ENCODE results near the gene TMEM201.

The TMEM201 gene

DNA sequence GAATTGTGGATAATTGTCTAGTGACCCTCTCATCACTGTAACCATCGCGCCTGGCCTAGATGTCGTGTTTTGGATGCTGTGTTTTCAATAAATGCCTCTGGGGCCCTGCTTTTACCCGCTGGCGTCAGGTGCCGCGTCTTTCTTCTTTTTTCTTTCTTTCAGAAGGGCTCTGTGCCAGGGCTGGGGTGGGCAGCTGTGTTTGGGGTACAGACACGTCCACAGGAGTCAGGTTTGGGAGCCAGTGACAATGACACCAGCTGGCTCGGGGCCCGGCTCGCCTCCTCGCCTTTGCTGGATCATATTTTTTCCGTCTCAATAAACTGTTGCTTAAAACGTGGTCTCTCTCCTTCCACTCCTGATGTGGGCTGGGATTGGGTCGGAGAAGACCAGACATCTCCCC lies 16.1 kb downstream of the TMEM201 start:
- no peaks in the 10 kb centered on the region for H3K9me3 ChIP-seq (ENCODE audit: insufficient read depth, low read depth, low read length)
- peaks cover 59% of the 10 kb centered on the region for H3K36me3 ChIP-seq (ENCODE audit: insufficient read depth, low read depth, low read length)
- no peaks in the 10 kb centered on the region for H3K27me3 ChIP-seq (ENCODE audit: insufficient read depth, low read length)
- no peak overlapping the region for H3K27ac ChIP-seq (ENCODE audit: low read length)
- no peak overlapping the region for H3K9ac ChIP-seq (ENCODE audit: low read depth, low read length)
- no peaks in the 10 kb centered on the region for H3K4me1 ChIP-seq (ENCODE audit: insufficient read depth, low read length)
- no peak overlapping the region for H3K4me3 ChIP-seq (ENCODE audit: low read length)

DNA sequence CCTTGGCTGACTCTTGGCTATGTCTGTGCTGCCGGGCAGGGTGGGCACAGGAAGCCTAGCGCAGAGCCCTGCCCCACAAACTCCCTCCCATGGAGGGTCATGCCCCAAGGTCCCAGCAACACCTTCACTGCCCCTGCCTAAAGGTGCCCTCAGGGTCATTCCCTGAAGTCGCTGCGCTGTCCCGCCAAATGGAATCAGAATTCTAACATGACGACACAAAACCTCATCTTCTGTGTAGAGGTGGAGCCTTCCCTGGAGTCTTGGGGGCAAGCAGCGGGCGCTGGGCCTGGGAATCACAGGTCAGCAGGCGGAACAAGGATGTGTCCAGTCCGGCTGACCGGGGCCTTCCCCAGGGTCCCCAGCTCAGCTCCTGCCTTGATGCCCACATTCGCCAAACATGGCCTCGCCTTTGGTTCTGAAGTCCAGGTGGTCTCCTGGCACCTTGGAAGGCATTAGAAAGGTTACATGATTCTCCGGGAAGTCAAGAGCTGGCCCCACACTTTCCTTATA lies 17.3 kb downstream of the TMEM201 start:
- H3K9ac ChIP-seq (ENCODE audit: low read depth, low read length): no peak overlapping the region
- no peak overlapping the region for H3K4me3 ChIP-seq (ENCODE audit: low read length)
- no peaks in the 10 kb centered on the region for H3K9me3 ChIP-seq (ENCODE audit: insufficient read depth, low read depth, low read length)
- no peak overlapping the region for H3K27ac ChIP-seq (ENCODE audit: low read length)
- peaks cover 56% of the 10 kb centered on the region for H3K36me3 ChIP-seq (ENCODE audit: insufficient read depth, low read depth, low read length)
- H3K27me3 ChIP-seq (ENCODE audit: insufficient read depth, low read length): no peaks in the 10 kb centered on the region
- no peaks in the 10 kb centered on the region for H3K4me1 ChIP-seq (ENCODE audit: insufficient read depth, low read length)

DNA sequence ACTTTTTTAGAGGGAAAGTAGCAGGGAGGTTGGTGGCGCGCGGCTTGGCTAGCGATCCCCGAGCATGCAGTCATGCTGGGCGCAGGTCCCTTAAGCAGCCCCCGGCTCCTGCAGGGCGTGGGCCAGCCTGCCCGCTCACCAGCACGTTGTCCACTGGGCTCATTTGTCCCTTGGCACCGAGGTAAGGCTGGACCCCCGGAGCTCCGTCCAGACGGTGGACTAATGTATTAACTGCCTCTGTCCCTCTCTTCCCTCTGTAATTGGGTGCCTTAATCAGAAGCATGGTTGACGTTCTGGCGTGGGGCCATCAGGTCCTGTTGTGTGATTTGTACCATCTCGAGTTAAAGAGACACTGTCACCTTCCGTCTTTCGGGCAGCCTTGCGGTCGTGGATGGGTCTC lies 17.7 kb downstream of the TMEM201 start:
- Histone ChIP-seq H3K9ac (ENCODE audit: low read depth, low read length) (no peak overlapping the region; the same call in 1 of the 2 replicates), H3K9me3 (ENCODE audit: insufficient read depth, low read depth, low read length) (no peaks in the 10 kb centered on the region), H3K27me3 (ENCODE audit: insufficient read depth, low read length) (no peaks in the 10 kb centered on the region), H3K4me1 (ENCODE audit: insufficient read depth, low read length) (no peaks in the 10 kb centered on the region), H3K36me3 (ENCODE audit: insufficient read depth, low read depth, low read length) (peaks cover 51% of the 10 kb centered on the region), H3K4me3 (ENCODE audit: low read length) (no peak overlapping the region), H3K27ac (ENCODE audit: low read length) (no peak overlapping the region)

DNA sequence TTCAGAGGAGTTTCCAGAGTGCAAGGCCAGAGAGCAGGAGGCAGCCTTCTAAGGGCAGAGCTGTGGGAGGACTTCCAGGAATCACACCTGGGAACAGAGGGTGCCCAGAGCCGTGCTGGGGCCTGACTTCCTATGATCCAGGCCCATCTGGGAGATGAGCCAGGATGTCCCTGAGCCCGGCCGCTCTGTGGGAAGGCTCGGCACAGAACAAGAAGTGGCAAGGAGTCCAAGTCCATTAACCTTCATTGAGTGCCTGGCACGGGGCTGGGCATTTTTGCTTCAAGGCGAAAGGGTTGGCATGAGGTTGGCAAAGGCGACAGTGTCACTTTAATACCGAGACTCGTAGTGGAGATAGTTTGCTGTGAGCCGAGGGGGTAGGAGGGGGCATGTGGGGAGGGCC lies 18.2 kb downstream of the TMEM201 start:
- Histone ChIP-seq H3K4me1 (ENCODE audit: insufficient read depth, low read length) (no peaks in the 10 kb centered on the region), H3K4me3 (ENCODE audit: low read length) (no peak overlapping the region), H3K27ac (ENCODE audit: low read length) (no peak overlapping the region), H3K27me3 (ENCODE audit: insufficient read depth, low read length) (no peaks in the 10 kb centered on the region), H3K36me3 (ENCODE audit: insufficient read depth, low read depth, low read length) (peaks cover 46% of the 10 kb centered on the region), H3K9me3 (ENCODE audit: insufficient read depth, low read depth, low read length) (no peaks in the 10 kb centered on the region), H3K9ac (ENCODE audit: low read depth, low read length) (no peak overlapping the region)

DNA sequence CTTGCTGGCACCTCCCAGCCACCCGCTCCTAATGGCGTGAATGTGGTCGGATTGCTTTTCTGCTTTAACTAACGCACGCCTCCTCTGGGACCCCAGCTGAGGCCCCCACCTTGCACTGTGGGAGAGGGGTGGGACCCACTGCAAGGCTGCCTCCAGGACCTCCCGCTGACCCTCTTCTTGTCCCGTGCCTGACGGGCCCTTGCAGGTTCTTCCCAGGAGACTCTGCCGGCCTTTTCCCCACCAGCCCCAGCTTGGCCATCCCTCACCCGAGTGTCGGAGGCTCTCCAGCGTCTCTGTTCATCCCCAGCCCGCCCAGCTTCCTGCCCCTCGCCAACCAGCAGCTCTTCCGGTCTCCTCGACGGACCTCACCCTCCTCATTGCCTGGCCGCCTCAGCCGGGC lies 18.6 kb downstream of the TMEM201 start:
- Histone ChIP-seq H3K27ac (ENCODE audit: low read length) (no peak overlapping the region), H3K9ac (ENCODE audit: low read depth, low read length) (no peak overlapping the region), H3K4me1 (ENCODE audit: insufficient read depth, low read length) (no peaks in the 10 kb centered on the region), H3K4me3 (ENCODE audit: low read length) (no peak overlapping the region), H3K27me3 (ENCODE audit: insufficient read depth, low read length) (no peaks in the 10 kb centered on the region), H3K36me3 (ENCODE audit: insufficient read depth, low read depth, low read length) (peaks cover 46% of the 10 kb centered on the region), H3K9me3 (ENCODE audit: insufficient read depth, low read depth, low read length) (no peaks in the 10 kb centered on the region)

DNA sequence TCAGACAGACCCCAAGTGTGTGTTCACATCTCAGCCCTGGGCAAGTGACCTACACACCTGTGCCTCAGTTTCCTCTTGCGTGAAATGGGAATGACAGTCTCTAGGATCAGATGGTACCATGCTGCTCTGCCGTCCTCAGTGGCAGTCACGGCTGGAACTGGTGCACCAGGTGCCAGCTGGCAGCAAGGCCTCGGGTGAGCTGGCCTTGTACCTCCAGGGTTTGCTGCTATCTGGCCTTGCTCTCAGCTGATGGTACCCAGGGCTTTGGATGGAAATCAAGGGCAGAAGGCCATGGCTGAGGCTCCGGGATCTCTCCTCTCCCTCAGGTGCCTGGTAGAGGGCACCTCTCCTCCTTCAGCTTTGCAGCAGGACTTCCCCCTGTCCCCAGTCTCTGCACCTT lies 21.3 kb downstream of the TMEM201 start:
- Histone ChIP-seq H3K27me3 (ENCODE audit: insufficient read depth, low read length) (no peaks in the 10 kb centered on the region), H3K9ac (ENCODE audit: low read depth, low read length) (no peak overlapping the region), H3K27ac (ENCODE audit: low read length) (no peak overlapping the region), H3K9me3 (ENCODE audit: insufficient read depth, low read depth, low read length) (no peaks in the 10 kb centered on the region), H3K36me3 (ENCODE audit: insufficient read depth, low read depth, low read length) (peaks cover 44% of the 10 kb centered on the region), H3K4me3 (ENCODE audit: low read length) (no peak overlapping the region), H3K4me1 (ENCODE audit: insufficient read depth, low read length) (no peaks in the 10 kb centered on the region)

DNA sequence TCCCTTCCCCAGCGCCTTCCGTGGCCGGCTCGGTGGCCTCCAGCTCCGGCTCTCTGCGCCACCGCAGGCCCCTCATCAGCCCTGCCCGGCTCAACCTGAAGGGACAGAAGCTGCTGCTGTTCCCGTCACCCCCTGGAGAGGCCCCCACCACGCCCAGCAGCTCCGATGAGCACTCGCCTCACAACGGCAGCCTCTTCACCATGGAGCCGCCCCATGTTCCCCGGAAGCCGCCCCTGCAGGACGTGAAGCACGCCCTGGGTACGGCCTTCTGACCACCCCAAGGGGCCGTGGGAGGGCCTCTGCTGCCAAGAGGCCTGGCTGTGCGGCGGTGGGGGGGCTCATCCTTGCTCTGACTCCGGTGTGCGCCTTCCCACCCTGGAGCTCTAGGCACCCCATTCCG lies 21.8 kb downstream of the TMEM201 start:
- no peaks in the 10 kb centered on the region for H3K27me3 ChIP-seq (ENCODE audit: insufficient read depth, low read length)
- no peak overlapping the region for H3K9ac ChIP-seq (ENCODE audit: low read depth, low read length)
- peaks cover 44% of the 10 kb centered on the region for H3K36me3 ChIP-seq (ENCODE audit: insufficient read depth, low read depth, low read length)
- H3K4me3 ChIP-seq (ENCODE audit: low read length): no peak overlapping the region
- no peak overlapping the region for H3K27ac ChIP-seq (ENCODE audit: low read length)
- no peaks in the 10 kb centered on the region for H3K4me1 ChIP-seq (ENCODE audit: insufficient read depth, low read length)
- H3K9me3 ChIP-seq (ENCODE audit: insufficient read depth, low read depth, low read length): no peaks in the 10 kb centered on the region

DNA sequence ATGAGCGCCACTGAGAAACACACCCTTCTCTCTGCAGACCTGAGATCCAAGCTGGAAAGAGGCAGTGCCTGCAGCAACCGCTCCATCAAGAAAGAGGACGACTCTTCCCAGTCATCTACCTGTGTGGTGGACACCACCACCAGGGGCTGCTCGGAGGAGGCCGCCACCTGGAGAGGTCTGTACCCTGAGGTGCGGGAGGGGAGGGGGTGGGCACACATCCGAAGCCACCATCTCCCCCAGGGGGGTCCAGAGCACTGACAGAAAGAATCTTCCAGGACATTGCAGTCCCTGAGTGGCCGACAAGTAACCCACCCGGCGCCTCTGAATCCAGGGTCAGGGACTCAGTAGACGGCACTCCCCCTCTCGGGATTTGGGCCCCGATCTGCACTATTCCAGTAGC lies 23.0 kb downstream of the TMEM201 start:
- no peaks in the 10 kb centered on the region for H3K4me1 ChIP-seq (ENCODE audit: insufficient read depth, low read length)
- H3K36me3 ChIP-seq (ENCODE audit: insufficient read depth, low read depth, low read length): peaks cover 44% of the 10 kb centered on the region
- H3K4me3 ChIP-seq (ENCODE audit: low read length): no peak overlapping the region
- no peak overlapping the region for H3K27ac ChIP-seq (ENCODE audit: low read length)
- H3K27me3 ChIP-seq (ENCODE audit: insufficient read depth, low read length): no peaks in the 10 kb centered on the region
- H3K9me3 ChIP-seq (ENCODE audit: insufficient read depth, low read depth, low read length): no peaks in the 10 kb centered on the region
- H3K9ac ChIP-seq (ENCODE audit: low read depth, low read length): no peak overlapping the region

DNA sequence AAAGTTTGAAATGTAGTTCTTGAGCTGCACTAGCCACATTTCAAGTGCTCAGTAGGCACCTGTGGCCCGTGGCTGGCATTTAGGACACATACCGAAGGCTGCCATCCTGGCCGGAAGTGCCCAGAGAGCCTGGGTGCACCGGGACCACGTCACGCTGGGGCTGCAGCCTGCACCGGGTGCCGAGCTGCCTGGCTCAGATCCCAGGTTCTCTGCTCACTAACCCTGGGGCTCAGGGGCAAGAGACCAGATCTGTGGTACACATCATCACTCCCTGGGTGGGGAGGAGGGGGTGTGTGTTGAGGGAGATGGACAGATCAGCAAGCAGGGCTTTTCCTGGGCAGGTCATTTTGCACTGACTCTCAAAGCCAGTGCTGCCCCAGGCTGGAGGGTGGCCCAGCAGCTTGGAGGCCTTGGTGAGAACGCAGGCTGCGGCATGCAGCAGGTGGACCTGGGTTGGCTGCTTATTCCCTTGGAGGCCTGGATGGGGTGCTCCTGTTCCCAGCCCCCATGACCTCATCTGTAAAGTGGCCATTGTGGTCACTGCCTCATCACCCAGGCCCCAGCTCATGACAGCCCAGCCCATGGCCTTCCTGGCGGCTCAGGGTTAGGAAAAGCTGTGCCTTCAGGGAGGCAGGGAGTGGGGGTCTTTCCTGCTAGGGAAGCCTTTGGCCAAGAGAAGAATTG lies 23.6 kb downstream of the TMEM201 start:
- no peaks in the 10 kb centered on the region for H3K9me3 ChIP-seq (ENCODE audit: insufficient read depth, low read depth, low read length)
- H3K36me3 ChIP-seq (ENCODE audit: insufficient read depth, low read depth, low read length): peaks cover 44% of the 10 kb centered on the region

DNA sequence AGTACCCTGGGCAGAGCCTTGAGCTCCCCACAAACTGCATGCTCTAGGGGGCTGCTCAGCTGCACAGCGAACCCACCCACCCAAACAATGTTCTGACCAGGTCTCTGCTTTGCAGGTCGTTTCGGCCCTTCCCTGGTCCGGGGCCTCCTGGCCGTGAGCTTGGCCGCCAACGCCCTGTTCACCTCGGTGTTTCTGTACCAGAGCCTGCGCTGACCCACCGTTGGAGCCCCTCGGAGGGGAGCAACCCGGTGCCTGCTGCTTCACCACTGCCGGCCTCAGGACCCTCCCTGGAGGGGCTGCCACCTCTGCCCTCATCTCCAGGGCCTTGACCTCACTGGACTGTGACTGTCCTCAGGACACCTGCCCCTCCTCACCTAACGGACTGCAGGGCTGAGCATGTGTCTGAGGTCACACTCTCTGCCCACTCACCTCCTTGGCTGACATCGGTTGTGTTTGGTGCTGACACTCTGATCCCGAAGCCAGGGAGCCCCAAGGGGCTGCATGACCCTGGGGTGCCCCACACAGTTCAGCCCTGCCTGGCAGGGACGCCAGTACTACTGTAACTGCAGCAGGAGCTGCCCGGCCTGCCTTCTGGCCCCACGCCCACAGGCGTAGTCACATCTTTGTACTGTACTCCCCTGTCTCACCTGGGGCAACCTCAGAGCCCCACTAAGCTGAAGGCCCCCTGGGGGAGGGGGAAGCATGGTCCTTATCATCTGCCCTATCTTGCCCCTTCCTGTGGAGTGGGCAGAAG lies 24.3 kb downstream of the TMEM201 start:
- no peaks in the 10 kb centered on the region for H3K9me3 ChIP-seq (ENCODE audit: insufficient read depth, low read depth, low read length)
- H3K27me3 ChIP-seq (ENCODE audit: insufficient read depth, low read length): no peaks in the 10 kb centered on the region
- no peak overlapping the region for H3K9ac ChIP-seq (ENCODE audit: low read depth, low read length)
- no peaks in the 10 kb centered on the region for H3K4me1 ChIP-seq (ENCODE audit: insufficient read depth, low read length)
- peaks cover 40% of the 10 kb centered on the region for H3K36me3 ChIP-seq (ENCODE audit: insufficient read depth, low read depth, low read length)
- no peak overlapping the region for H3K27ac ChIP-seq (ENCODE audit: low read length)
- no peak overlapping the region for H3K4me3 ChIP-seq (ENCODE audit: low read length)

More for the DNA sequence above, 23.6 kb downstream of the TMEM201 start:
- no peak overlapping the region for H3K9ac ChIP-seq (ENCODE audit: low read depth, low read length)
- H3K4me3 ChIP-seq (ENCODE audit: low read length): no peak overlapping the region
- H3K27me3 ChIP-seq (ENCODE audit: insufficient read depth, low read length): no peaks in the 10 kb centered on the region
- H3K4me1 ChIP-seq (ENCODE audit: insufficient read depth, low read length): no peaks in the 10 kb centered on the region
- H3K27ac ChIP-seq (ENCODE audit: low read length): no peak overlapping the region

DNA sequence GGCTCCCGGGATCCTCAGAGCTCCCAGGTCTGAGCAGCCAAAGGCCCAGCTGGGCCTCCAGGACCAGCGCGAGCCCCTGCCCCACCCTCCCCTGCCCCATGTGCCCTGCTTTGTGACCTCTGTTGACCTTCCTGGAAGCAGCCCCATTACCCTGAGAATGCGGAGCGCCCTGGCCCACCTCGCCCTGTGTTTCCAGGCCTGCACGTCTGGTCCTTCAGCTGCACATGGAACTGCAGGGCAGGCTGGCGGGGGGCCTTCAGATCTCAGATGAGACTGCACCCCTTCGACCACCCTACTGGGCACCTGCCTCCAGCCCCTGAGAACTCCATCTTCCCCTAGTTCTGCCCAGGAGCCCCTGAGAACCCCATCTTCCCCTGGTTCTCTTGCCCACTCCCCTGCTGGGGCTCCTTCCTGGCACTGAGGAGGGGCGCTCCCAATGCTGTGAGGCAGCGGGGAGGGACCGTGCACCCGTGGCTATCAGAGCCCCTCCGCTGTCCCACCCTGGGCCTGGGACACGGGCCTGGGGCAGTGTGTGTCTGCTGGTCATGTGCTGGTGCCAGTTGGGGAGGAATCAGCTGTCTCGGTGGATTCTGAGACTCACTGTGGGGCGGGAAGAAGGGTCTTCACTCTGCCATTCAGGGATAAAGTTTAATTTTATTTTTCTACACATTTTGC lies 25.1 kb downstream of the TMEM201 start:
- no peaks in the 10 kb centered on the region for H3K9me3 ChIP-seq (ENCODE audit: insufficient read depth, low read depth, low read length)
- H3K36me3 ChIP-seq (ENCODE audit: insufficient read depth, low read depth, low read length): peaks cover 33% of the 10 kb centered on the region
- no peaks in the 10 kb centered on the region for H3K27me3 ChIP-seq (ENCODE audit: insufficient read depth, low read length)

More for the DNA sequence above, 25.1 kb downstream of the TMEM201 start:
- H3K27ac ChIP-seq (ENCODE audit: low read length): no peak overlapping the region
- H3K4me1 ChIP-seq (ENCODE audit: insufficient read depth, low read length): no peaks in the 10 kb centered on the region
- H3K4me3 ChIP-seq (ENCODE audit: low read length): no peak overlapping the region
- no peak overlapping the region for H3K9ac ChIP-seq (ENCODE audit: low read depth, low read length)
